ENCODE measurements around the gene RAB17.

DNA sequence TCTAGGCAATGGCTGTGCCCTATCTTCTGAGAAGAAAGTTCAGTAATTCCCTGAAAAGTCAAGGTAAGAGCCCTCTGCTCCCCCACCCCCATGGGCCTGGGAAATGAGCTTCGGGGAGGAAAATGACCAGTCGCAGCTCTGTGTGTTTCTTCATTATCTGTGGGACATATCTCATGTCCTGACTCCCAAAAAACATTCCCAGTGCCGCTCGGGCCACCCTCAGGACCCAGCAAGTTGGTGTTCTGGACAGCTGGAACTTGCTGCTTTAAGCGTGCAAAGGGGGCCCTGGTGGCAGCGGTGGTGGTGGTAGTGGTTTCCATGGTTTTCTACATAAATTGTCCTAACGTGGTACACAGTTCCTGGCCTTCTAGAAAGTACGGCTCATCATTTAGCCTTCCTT lies 41.3 kb downstream of the RAB17 start:
- TF ChIP-seq, protein P1, sequence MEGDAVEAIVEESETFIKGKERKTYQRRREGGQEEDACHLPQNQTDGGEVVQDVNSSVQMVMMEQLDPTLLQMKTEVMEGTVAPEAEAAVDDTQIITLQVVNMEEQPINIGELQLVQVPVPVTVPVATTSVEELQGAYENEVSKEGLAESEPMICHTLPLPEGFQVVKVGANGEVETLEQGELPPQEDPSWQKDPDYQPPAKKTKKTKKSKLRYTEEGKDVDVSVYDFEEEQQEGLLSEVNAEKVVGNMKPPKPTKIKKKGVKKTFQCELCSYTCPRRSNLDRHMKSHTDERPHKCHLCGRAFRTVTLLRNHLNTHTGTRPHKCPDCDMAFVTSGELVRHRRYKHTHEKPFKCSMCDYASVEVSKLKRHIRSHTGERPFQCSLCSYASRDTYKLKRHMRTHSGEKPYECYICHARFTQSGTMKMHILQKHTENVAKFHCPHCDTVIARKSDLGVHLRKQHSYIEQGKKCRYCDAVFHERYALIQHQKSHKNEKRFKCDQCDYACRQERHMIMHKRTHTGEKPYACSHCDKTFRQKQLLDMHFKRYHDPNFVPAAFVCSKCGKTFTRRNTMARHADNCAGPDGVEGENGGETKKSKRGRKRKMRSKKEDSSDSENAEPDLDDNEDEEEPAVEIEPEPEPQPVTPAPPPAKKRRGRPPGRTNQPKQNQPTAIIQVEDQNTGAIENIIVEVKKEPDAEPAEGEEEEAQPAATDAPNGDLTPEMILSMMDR (IDR thresholded peaks at IDR 0.05) = no peak
- no peak for TF ChIP-seq POLR2A (IDR thresholded peaks at IDR 0.05)

All from thyroid gland (tissue), 4 donors.